Esophagus squamous epithelium (tissue), 5 donors: ENCODE data around the gene ATP8B3. TPM values are rescaled to one million over a fixed set of nuclear protein-coding genes. Genes with fewer than 3 reads are reported as not detected.

Experiments used
- DNase-seq: peaks from one replicate; lab custom pipeline; 2025; lab: John Stamatoyannopoulos, UW
- H3K27ac ChIP-seq, 4 donors: fragments of 200-600 bp; sonication (generic); one replicate each; pipeline ENCODE4 v1.5.1; 2016 to 2019; ENCODE audit warnings: mild to moderate bottlenecking in 1 of 4
- H3K27me3 ChIP-seq, 4 donors: fragments of 200-600 bp; sonication (generic); 1 replicate in 3 of 4; 2 replicates in 1 of 4; pipeline versions ENCODE4 v1.5.1 to v1.6.0; 2017 to 2021; ENCODE audit warnings: antibody characterized with exemption in 1 of 4
- H3K36me3 ChIP-seq, 3 donors: fragments of 200-600 bp; sonication (generic); one replicate each; pipeline ENCODE4 v1.5.1; 2016 to 2019
- H3K4me1 ChIP-seq, 3 donors: fragments of 200-600 bp; sonication (generic); one replicate each; pipeline ENCODE4 v1.5.1; 2017 to 2019
- H3K4me3 ChIP-seq, 4 donors: fragments of 200-600 bp; sonication (generic); 1 replicate in 3 of 4; 2 replicates in 1 of 4; pipeline ENCODE4 v1.5.1; 2016 to 2019; ENCODE audit warnings: mild to moderate bottlenecking in 2 of 4, moderate library complexity in 1 of 4
- H3K9me3 ChIP-seq, 3 donors: fragments of 200-600 bp; sonication (generic); one replicate each; pipeline ENCODE4 v1.5.1; 2016 to 2019
- CTCF ChIP-seq, 6 experiments: fragments of 450-650 bp in 4 of 6; fragments of 200-600 bp in 2 of 6; sonication (generic) in 2 of 6; IDR thresholded peaks; one replicate each; pipeline ENCODE4 v1.5.1; 2016 to 2019; ENCODE audit warnings: antibody characterized with exemption in 6 of 6, mild to moderate bottlenecking in 4 of 6, moderate library complexity in 4 of 6
- POLR2A ChIP-seq, 4 donors: fragments of 450-650 bp; IDR thresholded peaks; one replicate each; pipeline ENCODE4 v1.6.1; 2017; ENCODE audit warnings: antibody characterized with exemption in 4 of 4, mild to moderate bottlenecking in 4 of 4, moderate library complexity in 3 of 4
- WGBS, 2 donors: methylation state at CpG; one replicate each; pipeline ENCODE4 v1.1.5; 2018; 5-methylcytosine and 5-hydroxymethylcytosine counted together
- intact Hi-C: fragments of 100-400 bp; cut with DNase I; formaldehyde crosslinking; loops from one replicate; pipeline ENCODE4 v1.15.0; 2022
- total RNA-seq, 4 donors: library from RNA; depleted of rRNA; stranded (reverse); fragments of >200 nt; gene quantifications; one replicate each; pipeline ENCODE4 v1.1.0, GENCODE V29; 2016
- donor health status: DM: yes; HTN: yes; CAD: no.

The ATP8B3 gene
- total RNA-seq, 4 donors from 2014 or later: 0.57 to 3.0 (median 1.4) TPM

GRCh38 chr19:1808395-1808731 is 3.7 kb downstream of the ATP8B3 start:
- intact Hi-C loops: loop anchor here (10.0 kb wide), 1 partner anchor 264 kb away; no protein-coding TSS in a partner anchor
- Histone ChIP-seq H3K4me1 (peaks cover 15 to 56% (median 20%) of the 10 kb centered on the region in 3 donors), H3K27ac (peak overlapping the region in 1 of 4 donors; percentile 25), H3K27me3 (no peaks in the 10 kb centered on the region), H3K4me3 (no peak overlapping the region), H3K9me3 (no peaks in the 10 kb centered on the region), H3K36me3 (no peaks in the 10 kb centered on the region)
- no peak for DNase-seq
- no peak for TF ChIP-seq CTCF (IDR thresholded peaks at IDR 0.05)
- TF ChIP-seq POLR2A (IDR thresholded peaks at IDR 0.05): no peak
- WGBS, 2 donors: 56 to 60% methylated on average over 2 of the region's 2 CpGs

GRCh38 chr19:1807695-1808394 is 4.2 kb downstream of the ATP8B3 start:
- H3K9me3 ChIP-seq: no peaks in the 10 kb centered on the region
- intact Hi-C loops: loop anchor here (10.0 kb wide), 1 partner anchor 263 kb away; no protein-coding TSS in a partner anchor
- H3K27ac ChIP-seq: peak overlapping the region in 1 of 4 donors; percentile 25
- 55 to 77% methylated on average over 5 to 12 of the region's 30 CpGs for WGBS, 2 donors
- no peak for TF ChIP-seq CTCF (IDR thresholded peaks at IDR 0.05)
- TF ChIP-seq POLR2A (IDR thresholded peaks at IDR 0.05): no peak
- no peaks in the 10 kb centered on the region for H3K36me3 ChIP-seq
- peaks cover 10 to 50% (median 15%) of the 10 kb centered on the region in 3 donors for H3K4me1 ChIP-seq
- no peak overlapping the region for H3K4me3 ChIP-seq
- DNase-seq: no peak
- H3K27me3 ChIP-seq: no peaks in the 10 kb centered on the region

- TF ChIP-seq POLR2A (IDR thresholded peaks at IDR 0.05) (no peak), CTCF (IDR thresholded peaks at IDR 0.05) (no peak)
- H3K4me3 ChIP-seq: no peak overlapping the region
- H3K27me3 ChIP-seq: no peaks in the 10 kb centered on the region
- no peak for DNase-seq
- H3K9me3 ChIP-seq: no peaks in the 10 kb centered on the region
- H3K27ac ChIP-seq: no peak overlapping the region
- peaks cover 9 to 44% (median 10%) of the 10 kb centered on the region in 3 donors for H3K4me1 ChIP-seq
- intact Hi-C loops: loop anchor here (10.0 kb wide), 1 partner anchor 262 kb away; no protein-coding TSS in a partner anchor
- 62 to 76% methylated on average over 10 to 20 of the region's 28 CpGs for WGBS, 2 donors
- H3K36me3 ChIP-seq: no peaks in the 10 kb centered on the region
Observed at GRCh38 chr19:1807030-1807694, 4.9 kb downstream of the ATP8B3 start.

- WGBS, 2 donors: 85 to 94% methylated on average over 10 to 18 of the region's 45 CpGs
- H3K27me3 ChIP-seq: no peaks in the 10 kb centered on the region
- H3K9me3 ChIP-seq: no peaks in the 10 kb centered on the region
- H3K4me3 ChIP-seq: no peak overlapping the region
- intact Hi-C loops: loop anchor here (10.0 kb wide), 1 partner anchor 262 kb away; no protein-coding TSS in a partner anchor
- no peak for DNase-seq
- no peak overlapping the region for H3K27ac ChIP-seq
- peaks cover 3 to 36% (median 4%) of the 10 kb centered on the region in 3 donors for H3K4me1 ChIP-seq
- TF ChIP-seq CTCF (IDR thresholded peaks at IDR 0.05) (no peak), POLR2A (IDR thresholded peaks at IDR 0.05) (no peak)
- no peaks in the 10 kb centered on the region for H3K36me3 ChIP-seq
Observed at GRCh38 chr19:1806184-1807029, 5.7 kb downstream of the ATP8B3 start.
